SIG-M5 treated with dmso at 0.1 percent for 504 hours (cell line): ENCODE measurements around the gene GNAT2.

Experiments
- DNase-seq: peaks from one replicate; lab custom pipeline; 2025; ENCODE audit not compliant: unreplicated experiment; lab: John Stamatoyannopoulos, UW

Gene GNAT2

DNA sequence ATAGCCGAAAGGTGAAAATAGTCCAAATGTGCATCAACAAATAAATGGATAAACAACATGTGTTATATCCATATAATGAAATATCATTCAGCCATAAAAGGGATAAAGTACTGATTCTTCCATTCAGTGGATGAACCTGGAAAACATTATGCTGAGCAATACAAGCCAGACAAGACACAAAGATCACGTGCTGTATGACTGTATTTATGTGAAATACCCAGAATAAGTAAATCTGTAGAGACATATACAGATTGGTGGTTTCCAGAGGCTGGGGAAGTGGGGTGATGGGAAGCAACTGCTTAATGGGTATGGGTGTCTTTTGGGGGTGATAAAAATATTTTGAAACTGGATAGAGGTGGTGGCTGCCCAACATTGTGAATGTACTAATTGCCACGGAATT is 23.2 kb upstream of the GNAT2 start:
- no peak for DNase-seq

DNA sequence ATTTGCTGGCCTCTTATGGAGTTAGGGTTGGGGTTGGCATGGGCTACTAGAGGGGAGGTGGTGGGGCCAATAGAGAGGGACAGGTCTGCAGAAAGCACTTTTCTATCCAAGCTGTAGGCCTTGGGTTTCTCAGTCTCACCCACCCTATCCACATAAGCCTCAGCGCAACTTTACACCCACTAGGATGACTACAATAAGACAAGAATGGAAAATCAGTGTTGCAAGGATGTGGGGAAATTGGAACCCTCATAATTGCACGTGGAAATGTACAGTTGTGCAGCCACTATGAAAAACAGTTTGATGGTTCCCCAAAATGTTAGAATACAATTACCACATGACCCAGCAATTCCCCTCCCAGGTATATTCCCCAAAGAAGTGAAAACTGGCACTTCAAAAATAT is 22.4 kb upstream of the GNAT2 start:
- no peak for DNase-seq

DNA sequence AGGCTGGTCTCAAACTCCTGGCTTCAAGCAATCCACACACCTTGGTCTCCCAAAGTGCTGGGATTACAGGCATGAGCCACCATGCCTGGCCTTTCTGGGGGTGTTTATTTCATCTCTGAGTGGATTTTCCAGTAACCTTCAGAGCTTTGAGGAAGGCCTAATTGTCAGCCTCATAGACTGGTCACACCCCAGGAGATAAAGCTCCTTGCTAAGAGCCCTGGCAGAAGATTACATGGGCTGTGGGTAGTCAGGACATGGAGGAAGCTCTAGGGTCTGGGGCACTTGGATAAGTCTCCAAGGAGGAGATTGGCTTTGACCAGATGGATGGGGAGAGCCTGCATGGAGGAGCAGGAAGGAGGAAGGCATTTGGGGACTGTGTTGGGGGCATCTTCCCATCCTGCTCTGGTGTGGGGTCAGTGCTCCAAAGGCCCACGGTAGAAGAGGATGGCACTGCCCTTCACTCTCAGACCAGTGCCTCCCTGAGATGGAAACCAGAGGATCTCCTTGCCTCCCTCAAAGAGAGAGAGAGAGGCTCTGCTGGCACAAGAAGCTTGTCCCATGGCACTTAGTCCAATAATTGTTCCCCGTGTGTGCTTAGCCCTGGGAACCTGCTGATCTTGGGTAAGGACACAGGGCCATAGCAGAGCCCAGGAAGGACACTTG is 21.8 kb upstream of the GNAT2 start:
- no peak for DNase-seq

DNA sequence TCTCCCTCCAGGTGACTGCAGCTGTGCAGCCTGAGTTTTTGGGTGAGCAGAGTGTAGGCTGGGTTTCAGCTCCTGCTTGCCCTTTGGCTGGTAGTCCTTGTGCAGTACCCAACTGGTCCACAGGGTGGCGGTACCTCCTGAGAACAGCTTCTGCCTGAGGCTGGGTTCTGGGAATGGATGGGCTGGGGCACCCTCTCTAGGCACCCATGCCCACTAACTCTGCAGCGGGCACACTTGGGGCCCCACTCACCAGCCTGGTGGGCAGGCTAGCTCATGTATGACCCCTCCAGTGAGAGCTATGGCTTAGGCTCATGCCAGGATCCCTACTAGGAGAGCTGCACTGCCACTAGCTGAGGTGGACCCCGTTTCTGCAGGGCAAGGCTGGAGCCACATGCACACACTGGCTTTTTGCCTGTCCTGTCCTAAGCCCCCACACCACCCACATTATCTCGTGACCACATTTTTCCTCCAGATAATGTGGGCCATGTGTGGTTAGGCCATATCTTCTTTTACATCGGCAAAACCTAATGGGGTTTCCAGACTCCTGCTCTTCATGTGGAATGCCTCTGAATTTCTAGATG is 21.0 kb upstream of the GNAT2 start:
- DNase-seq, result peak; percentile 58

DNA sequence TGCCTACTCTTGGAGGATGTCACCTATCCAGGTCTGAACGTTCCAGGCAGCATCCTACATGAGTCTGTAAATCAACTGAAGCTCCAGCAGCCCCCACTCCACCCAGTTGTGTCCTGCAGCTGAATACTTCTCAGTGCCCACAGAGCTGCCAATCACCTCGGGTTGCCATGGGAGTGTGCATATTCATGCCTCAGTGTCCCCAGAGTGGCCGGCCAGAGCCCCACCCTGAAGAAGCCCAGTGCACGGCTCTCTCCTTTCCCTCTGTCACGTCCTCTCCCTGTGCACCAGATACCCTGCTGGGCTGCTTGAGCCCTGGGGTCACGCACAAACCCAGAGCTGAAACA is 20.4 kb upstream of the GNAT2 start:
- no peak for DNase-seq

DNA sequence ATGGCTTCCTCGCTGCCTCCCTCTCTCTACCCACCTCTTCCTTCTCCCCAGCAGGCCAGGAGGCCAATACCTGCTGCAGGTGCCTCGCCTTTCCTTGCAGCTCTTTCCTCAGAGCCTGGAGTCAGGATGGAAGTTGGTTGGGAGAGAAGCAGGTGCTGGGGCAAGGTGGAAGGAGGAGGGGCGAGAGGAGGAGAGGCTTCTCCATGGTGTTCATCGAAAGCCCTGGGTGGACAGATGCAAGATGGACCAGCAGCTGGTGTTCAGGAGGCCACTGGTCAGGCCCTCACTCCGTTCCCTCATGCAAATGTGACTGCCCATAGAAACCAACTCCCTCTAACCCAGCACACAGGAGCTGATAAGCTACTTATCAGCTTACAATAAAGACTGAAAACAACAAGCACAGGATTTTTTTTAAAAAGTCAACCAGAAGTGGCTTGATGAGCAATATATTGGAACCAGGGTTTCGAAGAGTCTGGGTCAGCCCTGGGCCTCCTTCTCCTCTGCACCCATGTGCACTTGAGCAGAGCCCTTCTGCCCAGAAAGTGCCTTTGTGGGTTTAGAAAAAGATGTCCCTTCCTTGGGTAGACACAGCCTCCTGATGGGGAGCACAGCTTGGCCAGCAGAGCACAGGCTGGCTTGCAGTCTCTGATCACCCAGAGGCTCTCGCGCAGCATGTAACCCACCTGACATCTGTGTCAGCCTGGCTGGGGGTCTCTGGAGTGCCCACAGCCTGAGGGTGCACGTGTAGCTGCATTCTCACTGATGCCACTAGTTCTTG is 19.8 kb upstream of the GNAT2 start:
- DNase-seq, result no peak

DNA sequence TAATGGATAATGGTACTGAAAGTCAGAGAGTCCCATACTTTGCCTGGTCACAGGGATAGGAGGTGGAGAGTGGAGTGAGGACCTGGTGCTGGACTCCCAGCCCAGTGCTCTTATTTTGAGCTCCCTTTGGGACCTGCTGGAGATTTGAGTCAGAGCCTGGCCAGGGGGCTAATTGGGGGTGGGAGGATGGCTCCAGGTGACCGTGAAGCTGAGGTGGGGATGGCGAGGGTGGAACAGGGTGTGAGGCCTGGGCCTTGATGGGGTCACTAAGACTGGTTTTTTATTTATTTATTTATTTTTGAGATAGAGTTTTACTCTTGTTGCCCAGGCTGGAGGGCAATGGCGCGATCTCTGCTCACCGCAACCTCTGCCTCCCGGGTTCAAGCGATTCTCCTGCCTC is 18.0 kb upstream of the GNAT2 start:
- no peak for DNase-seq

DNA sequence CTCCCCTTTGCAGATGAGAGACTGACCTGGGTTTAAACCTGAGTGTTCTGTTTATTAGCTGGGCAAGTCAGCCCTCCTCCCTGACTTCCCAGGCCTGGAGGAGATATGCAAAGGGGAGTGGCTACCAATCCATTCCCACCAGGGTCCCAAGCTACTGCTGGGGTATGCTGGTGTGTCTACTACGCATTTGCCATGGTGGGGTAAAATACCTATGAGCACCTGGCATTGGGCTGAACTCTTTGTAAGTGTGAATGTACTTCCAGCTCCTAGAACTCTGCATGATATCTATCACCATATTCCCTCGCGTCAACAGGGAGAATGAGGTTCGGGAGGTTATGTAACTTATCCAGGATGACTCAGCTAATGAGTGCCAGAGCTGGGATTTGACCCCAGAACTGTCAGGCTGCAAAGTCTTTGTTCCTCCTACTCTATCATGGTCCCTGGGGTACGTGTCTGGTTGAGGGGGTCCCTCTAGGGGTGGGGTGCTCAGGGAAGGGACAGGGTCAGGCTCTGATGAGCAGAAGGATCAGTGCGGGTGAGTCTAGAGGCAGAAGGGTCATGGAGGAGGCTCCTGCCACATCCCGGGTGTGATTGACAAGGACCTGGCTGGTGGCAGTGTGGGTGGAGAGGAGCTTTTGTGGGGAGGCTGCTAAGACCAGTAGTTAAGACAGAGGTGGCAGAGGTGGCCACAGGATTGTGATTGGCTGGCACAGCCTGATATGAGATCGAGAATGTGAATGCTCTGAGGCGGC is 17.0 kb upstream of the GNAT2 start:
- peak; percentile 25 for DNase-seq

DNA sequence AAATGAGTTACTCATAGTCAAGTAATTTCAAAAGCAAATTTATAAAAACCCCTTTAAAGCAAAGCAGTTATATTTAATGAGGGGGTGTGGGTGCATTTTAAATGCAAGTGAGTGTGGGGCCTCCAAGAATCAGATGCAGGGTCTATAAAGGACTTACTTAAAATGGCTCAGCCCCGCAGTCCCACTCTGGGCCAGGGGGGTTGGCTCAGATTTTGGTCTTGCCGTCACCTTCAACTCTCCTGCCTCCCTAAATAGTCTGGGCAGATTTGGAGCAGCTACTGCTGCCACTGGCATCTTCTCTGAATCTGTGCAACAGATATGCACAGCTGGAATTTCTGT is 16.4 kb upstream of the GNAT2 start:
- DNase-seq, result no peak

DNA sequence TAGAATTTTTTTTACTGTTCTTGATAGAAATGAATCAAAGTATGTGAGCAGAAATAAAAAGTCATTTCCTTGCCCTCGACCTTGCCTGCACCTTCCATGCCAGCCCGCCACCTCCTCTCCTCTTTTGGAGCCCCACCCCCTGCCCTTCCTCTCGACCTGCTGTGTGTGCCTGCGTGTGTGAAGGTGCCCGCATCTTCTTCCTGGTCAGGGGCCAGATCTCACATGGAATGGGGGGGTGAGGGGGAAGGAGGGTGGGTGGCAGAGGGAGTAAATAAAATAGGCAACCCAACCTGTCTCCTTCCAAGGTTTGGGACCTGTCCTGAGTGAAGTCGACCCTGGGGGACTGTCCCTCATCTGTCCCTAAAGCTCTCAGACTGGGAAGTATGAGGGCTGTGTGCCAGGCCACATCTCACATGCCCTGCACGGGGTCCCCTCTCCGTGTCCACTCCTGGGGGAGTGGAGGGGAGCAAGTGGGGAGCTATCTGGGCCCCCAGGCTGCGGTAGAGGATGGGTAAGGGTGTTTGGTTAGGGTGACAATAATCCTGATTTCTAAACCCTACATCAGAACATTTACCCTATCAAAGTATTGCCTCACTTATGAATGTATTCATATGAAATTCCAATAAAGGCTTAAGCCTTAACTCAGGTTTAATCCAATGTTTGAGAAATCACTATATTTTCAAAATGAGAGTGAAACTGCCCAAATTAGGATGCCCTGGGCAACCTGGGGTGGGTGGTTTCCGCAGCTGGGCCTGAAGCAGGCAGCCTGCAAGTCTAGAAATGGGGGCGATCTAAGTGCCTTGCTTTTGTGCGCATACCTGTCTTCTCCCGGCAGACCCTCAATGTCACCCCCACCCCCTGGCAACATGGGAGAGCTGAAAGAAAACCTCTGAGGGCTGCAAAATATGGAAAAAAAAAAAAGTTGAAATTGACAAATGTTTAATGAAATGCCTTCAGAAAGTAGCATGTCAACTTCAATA is 15.6 kb upstream of the GNAT2 start:
- DNase-seq, result no peak

DNA sequence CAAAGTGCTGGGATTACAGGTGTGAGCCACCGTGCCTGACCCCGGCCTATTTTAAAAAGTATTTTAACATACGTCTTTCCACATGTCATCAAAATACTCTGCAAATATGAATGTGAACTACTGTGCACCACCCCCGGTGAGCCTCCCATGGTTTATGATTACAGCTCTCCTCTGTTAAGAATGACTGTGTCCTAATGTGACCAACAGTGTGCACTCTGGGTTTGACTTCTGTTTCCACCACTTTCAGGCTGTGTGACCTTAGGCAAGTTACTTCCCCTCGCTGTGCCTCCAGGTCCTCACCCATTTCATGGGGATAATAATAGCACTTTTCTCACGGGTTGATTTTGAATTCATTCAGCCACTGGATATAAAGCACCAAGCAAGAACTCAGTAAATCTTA is 14.9 kb upstream of the GNAT2 start:
- DNase-seq, result no peak

DNA sequence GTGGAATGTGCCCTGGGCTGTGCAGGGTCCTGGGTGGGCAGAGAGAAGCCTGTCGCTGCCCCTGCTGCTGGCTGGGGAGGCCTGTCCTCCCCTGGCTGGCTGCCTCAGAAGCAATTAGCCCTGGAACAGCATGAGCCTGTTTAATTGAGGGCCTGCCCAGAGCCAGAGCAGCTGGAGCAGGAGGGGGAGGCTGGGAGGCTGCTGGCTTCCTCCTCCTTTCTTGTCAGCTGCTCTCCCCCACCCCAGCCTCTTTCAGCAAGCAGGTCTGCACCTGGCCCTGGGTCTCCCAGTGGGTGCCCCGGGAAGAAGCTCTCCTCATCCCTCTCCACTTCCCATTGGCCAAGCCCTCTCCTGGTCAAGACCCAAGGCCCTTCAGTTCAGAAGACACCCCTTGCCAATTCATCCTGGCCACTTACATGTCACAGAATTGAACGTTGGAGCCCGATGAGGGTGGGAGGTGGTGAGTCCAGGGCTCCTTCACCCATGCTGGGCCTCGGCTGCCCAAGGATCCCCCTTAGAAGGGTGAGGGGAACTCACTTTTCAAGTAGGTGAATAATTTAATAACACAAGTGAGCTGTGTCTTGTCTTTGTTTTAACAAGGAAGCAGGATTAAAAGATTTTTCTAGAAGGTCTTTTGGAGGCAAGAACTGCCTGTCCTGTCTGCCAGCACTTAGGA is 13.4 kb upstream of the GNAT2 start:
- no peak for DNase-seq

DNA sequence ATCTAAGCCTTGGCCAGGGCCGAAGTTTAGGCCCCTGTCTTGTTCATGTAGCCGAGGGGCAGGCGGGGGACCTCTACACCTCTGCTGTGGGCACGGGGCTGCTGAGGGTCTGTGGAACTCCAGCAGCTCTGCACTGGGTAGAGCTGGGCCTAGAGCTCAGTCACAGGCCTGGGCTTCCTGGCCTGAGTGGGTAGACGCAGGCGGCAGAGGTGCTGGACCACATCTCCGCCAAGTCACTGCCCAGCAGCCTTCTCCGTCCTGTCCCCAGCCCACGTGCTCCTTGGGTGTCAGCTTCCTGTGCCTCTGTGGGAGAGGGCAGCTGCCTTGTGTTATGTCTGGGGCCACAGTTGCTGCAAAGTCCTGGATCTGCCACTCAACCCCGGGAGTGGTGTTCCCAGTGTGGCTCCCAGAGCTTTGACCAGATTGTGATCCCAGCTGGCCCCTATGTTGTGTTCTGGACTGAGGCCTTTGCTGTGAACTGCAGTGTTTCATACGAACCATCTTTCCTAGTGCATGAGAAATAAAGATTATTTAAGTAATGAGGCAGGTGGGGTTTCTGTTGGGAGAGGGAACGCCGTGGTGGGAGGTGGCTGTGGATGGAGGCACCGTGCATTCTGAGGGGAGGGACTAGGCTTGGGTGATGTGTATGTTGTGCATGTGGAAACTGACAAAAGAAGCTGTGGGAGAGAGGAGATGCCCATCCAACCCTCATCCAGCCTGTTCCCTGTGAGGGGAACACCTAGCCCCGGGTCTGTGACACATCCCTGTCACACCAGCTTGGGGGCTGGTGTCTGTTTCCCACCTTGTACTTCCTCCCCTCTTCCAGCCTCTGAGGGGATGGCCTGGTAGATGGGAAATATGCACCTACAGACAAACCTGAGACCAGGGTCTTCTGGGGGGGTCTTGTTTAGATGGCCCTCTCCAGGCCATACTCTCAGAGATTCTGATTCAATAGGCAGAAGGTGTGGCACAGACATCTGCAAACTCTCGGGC is 12.4 kb upstream of the GNAT2 start:
- DNase-seq, result no peak

DNA sequence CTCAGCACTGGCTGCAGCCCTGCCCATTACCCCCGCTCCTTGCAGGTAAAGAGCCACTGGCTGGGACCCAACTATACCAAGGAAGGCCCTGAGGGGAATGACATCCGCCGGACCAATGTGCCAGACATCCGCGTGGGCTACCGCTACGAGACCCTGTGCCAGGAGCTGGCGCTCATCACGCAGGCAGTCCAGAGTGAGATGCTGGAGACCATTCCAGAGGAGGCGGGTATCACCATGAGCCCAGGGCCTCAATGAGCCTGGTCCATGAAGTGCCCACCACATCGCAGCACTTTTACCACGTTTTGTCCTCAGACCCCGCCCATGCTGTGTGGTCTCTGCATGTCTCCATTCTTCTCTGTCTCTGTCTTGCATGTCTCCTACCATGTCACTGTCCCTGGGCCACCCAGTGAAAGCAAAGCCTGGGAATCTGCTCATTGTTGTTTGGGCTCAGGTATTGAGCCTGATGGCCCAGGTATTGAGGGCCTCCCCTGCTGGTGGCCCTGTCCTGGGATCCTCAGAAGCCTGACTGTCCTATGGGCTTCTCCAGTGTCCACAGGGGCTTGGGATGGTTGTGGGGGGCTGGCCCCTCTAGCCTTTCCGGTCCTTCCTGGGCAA is 11.6 kb upstream of the GNAT2 start:
- no peak for DNase-seq

DNA sequence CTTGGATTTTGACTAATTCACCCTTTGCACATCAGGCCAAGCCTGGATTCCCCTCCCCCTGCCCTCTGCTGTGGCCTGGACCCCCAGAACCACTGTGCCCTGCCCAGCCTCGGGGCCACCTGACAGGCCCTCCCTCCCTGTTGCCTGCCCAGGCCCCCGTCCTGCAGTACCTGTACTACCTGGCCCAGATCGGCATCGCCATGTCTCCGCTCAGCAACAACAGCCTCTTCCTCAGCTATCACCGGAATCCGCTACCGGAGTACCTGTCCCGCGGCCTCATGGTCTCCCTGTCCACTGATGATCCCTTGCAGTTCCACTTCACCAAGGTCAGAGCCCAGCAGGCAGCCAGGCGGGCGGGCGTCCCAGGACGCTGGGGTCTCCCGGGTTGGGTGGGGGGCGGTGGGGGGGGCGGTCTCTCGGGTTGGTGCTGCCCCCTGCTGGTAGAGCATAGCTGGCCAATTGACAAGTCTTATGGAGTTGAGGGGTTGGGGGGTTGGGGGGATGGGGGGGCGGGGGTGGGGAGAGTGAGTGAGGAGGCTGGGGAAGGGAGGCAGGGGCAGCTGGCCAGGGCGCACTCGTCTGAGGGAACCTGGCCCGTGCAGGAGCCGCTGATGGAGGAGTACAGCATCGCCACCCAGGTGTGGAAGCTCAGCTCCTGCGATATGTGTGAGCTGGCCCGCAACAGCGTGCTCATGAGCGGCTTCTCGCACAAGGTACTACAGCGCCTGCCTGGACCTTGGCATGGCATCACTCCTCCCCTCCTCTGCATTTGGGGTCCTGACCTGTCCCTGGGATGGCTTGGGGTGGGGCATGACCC is 10.9 kb upstream of the GNAT2 start:
- DNase-seq, result no peak

DNA sequence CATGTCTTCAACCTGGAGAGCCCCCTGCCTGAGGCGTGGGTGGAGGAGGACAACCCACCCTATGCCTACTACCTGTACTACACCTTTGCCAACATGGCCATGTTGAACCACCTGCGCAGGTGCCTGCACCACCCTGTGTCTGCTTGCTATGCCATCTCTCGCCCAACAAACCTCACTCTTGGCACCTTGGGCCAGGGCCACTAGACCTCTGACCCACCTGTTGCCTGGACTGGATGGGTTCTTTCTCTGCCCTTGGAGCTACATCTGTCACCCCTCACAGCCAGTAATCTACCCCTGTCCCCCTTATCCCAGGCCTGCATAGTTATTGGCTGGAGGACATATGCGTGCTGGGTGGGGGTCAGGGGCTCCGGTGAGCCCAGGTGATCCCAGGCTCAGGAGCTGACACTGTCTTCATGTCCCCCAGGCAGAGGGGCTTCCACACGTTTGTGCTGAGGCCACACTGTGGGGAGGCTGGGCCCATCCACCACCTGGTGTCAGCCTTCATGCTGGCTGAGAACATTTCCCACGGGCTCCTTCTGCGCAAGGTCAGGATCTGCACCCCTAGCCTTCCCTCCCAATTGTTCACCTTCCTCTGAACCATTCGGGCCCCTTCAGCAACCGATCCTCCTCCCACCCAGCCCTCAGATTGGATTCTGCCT is 10.1 kb upstream of the GNAT2 start:
- no peak for DNase-seq
